ENCODE results near the gene XXYLT1.

The XXYLT1 gene

DNA sequence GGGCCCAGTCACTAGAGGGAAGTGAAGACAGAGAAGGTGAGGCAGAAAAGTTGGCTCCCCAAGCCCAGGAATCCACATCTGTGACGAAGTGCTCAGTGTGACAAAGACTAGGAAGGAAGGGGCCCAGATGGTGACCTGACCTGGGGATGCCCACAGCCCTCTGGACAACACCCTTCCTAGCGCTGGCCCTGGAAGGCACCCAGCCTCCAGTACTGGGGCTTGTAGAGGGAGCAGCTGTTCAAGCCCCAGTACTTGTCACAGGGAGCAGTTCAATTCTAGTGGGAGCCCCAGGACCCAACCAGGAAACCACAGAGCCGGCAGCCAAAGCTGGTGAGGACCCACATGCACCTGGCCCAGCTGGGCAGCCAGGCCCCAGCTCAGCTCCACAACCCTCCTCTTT is 190.8 kb downstream of the XXYLT1 start:
- DNase-seq (ENCODE audit: low read depth in 2 of 2) = no peak

DNA sequence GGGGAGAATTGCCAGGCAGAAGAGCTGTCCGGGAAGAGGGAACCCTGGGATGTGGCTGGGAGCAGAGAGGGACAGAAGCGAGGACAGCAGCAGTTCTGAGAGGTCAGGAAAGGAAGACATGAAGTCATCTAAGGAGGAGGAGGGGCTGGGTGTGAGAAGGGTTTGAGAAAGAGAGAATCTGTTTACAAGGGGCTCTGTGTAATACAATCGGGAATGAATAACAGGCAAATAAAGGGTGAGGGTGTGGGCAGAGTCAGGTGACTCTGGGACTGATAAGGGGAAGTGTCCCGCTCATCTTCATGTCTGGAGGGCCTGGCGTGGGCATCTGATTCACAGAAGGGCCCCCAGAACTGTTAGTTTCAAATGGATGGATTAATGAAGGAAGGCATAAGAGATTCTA is 191.3 kb downstream of the XXYLT1 start:
- no peak for DNase-seq (ENCODE audit: low read depth in 2 of 2)

DNA sequence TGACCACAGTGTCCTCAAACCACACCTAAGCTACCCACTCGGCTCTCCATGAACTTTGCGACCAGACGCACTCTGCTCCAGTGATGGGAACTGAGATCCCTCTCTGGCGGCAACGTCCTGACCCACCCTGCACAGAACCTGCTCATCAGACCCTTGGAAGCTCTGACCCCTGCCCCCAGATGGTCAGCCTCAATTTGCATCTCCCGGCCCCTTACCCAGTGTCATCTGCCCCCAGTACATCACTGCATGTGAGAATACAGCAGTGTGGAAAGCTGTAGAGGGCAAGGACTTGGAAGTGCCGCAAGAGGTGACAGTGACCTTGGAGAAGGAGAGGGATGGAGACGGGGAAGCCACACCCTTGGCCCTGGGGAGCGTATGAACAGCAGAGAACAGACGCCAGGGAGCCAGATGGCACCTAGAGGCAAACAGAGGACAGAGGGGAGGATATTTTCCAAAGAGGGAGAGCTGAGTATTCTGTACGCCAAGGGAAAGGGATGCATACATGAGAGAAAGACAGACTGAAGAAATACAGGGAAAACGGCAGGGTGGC is 192.0 kb downstream of the XXYLT1 start:
- DNase-seq (ENCODE audit: low read depth in 2 of 2) = no peak

DNA sequence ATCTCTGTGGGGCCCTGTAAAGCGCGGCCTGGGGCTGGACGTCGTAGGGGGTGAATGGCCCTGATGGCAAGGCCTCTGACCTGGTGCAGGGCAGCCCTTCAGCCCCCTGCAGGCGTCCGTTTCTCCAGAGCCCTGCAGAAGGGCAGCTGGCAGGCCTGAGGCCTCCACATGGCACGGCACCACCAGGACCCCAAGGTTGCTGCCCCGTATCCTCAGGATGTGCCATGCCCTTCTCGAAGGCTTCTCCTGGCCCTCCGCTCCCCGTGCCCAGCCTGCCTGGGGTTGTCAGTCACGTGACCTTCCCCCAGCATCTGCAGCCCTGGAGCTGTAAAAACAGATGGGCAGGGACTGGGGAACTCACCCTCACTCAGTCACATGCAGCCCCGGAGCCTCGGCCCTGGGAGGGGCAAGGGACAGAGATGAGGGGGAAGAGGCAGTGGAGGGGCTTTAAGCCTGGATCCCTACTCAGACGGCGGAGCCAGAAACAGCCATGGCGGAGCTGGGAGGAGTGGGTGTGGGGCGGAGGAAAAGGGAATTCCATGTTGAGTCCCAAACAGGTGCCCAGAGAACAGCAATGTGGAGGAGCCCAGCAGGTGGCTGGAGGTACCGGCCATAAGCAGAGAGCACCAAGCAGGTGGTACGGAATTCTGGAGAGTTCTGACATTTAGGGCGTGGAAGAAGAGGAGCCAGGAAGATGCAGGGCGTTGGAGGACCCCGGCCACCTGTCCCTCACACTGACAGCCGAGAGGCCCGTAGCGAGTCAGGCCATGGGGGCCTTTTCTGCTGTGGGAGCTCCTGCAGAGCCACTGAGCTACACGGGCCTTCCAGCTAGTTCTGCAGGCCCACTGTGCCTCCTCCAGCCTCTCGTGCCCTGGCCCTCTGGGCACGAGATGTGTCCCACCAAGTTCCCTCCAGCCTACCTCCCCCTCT is 193.1 kb downstream of the XXYLT1 start:
- DNase-seq (ENCODE audit: low read depth in 2 of 2) = no peak

DNA sequence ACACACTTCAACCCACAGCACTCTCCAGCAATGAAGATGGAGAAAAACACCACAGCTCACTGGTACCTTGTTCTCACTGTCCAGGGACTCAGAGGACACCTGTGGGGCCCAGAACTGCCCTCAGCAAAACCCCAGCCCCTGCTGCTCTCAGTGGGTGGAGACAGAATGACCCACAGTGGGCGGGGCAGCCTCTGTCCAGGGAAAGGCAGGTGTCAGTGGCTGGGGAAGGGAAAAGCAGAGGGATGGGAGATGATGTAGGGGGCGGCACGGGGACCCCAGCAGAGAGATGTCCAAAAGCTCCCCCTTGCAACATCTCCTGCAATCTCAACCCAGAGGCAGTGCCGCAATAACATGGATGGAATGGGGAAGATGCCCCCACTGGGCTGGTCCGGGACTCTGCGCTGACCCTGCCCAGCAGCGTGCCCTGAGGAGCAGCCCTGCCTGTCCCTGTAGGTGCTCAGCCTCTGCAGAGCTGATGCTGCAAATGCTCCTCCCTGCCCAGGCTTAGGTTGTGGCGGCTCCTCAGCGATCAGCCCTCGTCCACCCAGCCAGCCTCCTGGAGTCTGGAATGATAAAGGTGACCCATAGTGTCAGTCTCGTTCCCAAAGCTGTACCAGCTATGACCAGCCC is 193.9 kb downstream of the XXYLT1 start:
- no peak for DNase-seq (ENCODE audit: low read depth in 2 of 2)

DNA sequence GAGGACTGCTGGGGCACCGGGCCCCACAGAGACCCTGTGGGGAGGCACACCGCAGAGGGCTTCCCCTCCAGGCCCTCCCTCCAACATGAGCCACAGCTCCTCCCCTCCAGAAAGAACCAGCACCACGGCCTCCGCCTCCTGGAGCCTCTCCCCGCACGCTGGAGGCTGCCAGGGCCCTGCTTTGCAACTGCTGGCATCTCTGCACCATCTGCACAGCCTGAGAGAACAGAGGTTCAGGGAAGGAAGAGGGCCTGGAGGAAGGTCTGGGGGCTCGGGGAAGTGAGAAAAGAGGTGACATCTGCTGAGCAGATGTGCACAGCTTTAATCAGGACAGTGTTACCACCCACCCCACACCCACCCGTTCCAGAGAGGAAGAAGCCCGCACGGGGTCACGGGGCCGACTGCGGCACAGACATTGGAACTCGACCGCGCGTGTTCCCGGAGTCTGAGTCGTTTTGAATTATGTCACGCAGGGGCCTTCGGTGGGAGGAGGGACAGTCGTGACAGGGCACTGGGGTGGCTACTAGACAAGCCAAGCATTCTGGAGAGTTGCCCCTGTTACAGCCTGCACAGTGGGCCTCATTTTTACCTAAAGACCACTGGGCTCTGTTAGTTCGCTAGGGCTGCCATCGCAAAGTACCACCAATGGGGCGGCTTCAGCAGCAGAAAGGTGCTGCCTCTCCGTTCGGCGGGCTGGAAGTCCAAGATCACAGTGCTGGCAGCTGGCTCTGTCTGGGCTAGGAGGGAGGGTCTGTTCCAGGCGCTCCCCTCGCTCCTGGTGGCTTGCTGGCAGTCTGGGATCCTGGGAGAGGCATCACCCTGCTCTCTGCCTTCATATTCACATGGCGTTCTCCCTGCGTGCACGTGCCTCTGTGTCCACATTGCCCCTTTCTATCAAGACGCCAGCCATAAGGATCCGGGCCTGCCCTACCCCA is 194.8 kb downstream of the XXYLT1 start:
- DNase-seq (ENCODE audit: low read depth in 2 of 2) = no peak

DNA sequence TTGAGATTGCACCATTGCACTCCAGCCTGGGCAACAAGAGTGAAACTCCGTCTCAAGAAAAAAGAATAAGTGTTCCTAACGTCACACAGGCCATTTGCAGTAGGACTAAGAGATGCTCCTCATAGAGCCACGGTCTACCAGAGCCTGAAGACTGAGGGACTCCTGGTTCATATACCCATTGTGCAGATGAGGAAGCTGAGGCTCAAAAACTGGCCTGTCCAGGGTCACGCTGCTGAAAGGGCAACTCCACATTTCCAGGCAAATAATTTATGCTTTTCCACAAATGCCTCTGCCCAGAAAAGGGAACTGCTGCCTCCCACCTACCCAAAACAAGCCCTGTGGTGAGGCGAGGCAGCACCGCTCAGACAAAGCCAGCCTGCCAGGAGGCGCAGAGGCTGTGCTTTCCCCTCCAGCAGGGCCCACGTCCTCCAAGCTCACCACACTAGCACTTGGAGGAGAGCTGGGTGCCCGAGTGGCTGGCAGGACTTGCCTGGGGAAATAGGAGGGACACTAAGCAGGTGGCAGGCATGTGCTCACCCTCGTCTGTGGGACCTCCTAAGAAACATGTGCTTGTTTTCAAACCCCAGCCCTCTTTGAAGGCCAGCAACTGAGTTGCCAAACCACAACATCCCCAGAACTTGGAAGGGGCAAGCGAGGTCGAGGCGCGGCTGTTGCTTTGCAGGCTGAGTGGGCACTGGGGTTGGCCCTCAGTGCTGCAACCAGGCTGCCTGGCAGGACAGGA is 195.6 kb downstream of the XXYLT1 start:
- no peak for DNase-seq (ENCODE audit: low read depth in 2 of 2)

DNA sequence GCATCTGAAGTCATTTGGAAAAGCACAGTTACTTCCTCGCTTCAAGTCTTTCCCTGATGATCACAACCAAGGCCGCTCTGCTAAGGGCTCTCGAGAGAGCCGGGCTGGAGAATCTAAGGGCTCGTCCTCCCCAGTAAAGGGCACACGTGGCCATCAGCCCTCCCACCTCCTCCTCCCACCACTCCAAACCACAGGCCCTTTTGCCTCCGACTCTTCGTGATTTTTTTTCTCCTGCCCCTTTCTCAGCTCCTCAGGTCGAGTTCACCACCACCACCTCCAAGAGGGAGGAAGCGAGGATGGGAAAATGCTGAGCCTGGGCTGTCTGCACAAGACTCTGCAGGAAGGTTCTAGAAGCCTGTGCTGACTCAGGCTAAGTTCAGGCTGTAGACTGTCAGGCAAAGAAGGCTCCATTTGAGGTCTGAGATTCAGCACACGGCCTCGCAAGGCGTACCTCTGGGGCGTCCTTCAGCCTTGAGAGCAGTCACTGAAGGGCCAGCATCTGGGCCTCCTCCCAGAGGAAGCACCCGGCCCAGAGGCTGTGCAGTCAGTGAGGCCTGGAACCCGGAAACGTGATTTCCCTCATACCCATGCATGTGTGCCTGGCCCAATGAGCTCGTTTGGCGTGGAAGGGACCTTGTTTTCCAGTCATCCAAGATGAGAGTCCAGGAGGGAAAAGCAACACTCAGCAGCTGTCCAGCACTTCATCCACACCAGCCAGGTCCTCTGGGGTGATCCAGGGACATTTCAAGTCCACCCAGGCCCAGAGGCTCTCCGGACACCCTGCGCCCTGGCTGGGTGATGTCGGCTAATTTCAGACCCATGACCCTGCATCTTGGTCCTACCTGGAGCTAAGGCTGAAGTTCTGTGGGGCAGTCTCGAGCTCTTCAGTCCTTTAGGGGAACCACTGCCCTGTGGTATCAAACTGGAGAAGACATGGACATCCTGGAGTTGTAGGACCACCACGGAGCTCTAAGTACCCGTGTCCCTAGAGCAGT is 196.8 kb downstream of the XXYLT1 start:
- DNase-seq (ENCODE audit: low read depth in 2 of 2) = no peak

DNA sequence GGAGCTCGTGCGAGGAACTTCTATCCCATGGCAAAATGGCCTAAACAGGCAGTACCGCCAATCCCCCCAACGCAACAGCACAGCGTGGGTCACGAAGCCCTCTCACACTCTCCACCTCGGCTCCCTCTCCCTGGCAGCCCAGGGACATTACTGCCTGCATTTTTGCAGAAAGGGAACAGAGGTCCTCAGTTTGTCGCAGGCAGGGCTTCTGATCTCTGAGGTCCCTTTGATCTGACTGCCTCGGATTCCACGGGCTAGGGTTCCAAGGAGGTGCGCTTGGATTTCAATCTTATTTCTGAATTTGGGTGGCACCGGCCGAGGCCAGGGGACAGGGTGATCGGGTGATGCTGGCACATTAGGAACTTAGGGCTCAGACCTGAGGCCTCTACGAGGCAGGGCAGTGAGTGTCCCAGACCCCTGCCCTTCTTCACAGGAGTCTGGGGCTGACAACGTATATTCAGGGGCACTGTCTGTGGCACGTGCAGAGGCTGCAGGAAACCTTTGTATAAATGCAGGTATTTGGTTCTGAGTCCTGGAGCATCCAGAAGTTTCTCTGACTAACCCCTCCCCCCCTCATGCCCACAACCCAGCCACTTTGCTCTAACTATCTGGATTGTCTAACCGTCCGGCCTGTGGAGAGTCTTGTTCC is 197.9 kb downstream of the XXYLT1 start:
- DNase-seq (ENCODE audit: low read depth in 2 of 2) = no peak

DNA sequence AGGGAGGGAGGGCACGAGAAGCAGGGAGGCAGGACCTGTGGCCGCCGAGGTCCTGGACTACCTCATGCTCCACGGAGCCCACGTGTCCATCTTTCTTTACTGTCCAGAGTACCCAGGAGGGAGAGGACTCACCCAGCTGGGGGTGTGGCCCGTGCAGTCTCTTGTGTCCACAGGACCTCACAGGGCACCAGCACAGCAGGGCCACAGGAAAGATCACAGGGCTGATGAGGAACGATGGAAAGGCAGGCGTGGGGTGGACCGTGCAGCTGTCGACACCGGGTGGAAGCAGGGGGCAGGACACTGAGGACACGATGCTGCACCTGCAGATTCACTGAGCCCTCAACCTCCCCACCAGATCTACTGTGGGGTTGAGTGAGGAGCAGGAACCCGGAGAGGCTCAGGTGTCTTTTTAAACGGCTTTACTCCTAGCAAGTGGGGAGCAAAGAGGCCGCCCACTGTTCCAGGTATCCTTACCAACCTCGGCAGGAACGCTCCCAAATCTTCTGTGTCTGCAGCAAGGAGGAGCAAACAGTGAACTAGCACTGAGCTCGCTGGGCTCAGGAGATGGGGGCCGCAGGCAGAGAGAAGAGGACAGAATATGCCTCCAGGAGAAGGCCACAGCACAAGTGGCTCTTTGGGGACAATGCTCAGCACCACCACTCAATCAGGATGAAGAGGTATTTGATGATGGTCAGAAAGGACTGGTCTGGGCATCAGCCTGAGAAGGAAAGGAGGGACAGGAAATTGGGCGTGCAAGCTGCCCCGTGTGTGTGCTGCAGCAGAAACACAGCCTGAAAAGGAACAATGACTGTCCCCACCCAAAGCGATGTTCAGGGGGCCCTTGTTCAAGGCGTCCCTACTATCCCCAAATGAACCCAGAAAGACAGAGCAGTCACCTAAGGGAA is 198.8 kb downstream of the XXYLT1 start:
- DNase-seq (ENCODE audit: low read depth in 2 of 2) = no peak

DNA sequence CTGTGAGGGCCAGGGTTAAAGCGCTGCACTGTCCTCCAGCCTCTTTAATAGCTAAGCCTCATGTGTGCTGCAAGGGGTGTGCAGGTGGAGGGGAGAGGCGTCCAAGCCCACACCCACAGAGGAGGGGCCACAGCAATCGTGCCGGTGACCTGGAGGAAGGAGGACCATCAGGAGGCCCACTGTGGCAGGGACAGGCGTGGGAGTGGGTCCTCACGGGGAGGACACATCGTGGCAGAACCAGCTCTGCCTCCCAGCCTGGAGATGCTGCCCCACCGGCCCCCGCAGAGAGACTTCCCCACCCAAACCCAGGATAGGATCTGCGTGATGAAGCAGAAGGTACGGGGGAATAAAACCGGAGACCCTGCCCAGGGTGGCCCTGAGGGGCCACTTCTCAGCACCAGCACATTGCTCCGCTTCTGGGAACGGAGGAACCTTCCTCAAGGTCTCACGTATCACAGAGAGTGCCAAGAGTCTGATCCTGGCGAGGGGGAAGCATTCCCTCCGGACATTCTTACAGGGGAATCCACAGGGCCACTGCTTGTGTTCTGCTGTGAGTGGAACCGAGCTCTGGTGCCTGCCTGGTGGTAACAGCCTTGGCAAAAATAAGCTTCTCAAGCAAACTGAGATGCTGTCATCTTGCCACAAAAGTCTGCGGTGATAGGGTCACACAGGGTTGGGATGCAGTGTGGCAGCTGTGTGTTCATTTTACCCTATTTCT is 199.8 kb downstream of the XXYLT1 start:
- DNase-seq (ENCODE audit: low read depth in 2 of 2) = no peak

DNA sequence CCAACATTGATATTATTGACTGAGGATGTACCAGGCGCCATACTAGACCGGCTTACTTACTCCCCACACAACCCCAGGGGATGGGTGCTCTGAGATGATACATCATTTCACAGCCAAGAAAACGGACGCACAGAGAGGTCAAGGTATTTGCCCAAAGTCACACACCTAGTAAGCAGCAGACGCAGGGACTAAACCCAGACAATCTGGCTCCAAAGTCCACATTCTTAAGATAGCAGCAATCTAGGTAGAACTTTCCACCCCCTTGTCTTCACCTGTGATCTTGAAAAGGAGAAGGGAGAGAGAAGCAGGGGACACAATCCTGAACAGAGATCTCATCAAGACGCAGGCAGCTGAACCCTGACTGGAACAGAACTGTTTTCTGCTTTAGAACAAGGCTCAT is 200.6 kb downstream of the XXYLT1 start:
- no peak for DNase-seq (ENCODE audit: low read depth in 2 of 2)

DNA sequence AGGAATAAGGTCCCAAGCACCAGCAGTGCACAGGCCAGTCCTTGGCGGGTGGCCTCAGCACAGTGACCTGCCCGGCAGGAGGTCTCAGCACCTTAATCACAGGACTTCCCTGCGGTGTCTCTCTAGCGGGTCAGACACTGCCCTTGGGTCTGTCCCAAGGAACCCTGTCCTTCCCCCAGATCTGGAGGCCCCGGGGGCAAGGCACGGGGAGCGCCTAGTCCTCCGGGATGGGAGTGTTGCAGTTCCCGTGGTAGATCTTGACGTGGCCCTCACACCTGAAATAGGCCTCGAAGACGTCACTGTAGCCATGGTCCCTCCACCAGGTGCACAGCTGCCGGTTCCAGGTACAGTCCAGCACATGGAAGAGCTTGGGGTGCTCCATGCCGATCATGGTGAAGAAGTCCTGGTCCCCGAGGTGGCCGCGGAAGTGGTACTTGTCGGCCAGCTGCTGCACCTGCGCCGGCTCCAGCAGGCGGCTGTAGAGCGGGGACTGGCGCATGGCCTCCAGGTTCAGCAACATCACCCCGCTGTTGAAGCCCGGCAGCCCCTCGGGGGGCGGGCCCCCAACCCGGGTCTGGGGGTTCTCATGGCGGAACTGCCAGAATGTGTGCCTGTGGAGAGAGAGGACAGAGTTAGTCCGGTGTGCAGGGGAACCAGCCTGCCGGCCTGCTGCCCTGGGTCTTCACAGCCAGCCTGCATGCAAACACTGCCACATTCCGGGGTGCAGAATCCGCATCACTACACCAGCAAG is 201.3 kb downstream of the XXYLT1 start:
- DNase-seq (ENCODE audit: low read depth in 2 of 2) = no peak

DNA sequence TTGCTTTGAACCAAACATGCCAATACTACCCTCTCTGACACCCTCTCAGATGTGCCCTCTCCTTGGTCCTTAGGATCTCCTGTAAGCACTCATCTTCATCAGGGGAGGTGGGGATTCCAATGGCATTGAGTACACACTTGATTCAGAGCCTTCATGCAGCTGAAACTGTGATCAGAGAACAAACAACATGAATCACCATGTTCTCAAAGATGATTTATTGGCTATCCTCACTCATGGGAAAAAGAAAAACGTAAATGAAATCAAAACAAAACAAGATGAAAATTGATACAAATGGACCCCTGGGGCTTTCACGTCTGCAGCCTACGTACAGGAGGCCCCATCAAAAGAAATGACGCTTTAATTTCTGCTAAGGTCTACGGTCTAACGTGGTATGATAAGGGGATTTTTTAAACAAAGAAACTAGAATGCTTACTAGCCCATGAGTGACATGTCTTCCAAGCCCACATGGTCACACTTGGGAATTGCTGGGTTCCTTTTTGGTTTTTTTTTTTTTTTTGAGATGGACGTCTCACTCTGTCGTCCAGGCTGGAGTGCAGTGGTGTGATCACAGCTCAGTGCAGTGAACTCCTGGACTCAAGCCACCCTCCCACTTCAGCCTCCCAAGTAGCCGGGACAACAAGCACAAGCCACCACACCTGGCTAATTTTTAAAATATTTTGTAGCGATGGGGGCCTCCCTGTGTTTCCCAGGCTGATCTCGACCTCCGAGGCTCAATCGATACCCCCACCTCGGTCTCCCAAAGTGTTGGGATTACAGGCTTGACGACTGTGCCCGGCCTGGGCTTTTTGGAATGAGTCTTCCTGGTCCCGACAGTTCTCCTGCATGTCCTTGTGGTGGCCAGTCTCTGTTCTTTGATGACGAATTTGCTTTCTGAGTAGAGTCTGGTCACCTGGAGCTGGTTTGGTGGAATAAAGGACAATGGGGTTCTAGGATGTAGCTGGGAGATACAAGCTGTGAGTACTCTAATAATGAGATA is 202.6 kb downstream of the XXYLT1 start:
- DNase-seq (ENCODE audit: low read depth in 2 of 2) = no peak

DNA sequence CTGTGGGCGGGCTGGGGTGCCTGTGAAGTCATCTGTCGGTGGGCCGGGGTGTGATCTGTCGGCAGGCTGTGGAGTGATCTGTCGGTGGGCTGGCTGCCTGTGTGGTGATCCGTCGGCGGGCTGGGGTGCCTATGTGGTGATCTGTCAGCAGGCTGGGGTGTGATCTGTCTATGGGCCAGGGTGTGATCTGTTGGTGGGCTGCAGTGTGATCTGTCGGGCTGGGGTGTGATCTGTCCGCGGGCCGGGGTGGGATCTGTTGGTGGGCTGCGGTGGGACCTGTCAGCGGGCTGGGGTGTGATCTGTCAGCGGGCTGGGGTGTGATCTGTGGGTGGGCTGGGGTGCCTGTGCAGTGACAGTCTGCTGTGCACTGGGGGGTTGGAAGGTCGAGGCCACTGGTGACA is 204.5 kb downstream of the XXYLT1 start:
- DNase-seq (ENCODE audit: low read depth in 2 of 2) = no peak

DNA sequence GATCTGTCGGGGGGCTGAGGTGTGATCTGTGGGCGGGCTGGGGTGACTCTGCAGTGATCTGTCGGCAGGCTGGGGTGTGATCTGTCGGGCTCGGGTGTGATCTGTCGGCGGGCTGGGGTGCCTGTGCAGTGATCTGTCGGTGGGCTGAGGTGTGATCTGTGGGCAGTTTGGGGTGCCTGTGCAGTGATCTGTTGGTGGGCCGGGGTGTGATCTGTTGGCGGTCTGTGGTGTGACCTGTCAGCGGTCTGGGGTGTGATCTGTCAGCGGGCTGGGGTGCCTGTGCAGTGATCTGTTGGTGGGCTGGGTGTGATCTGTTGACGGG is 205.1 kb downstream of the XXYLT1 start:
- DNase-seq (ENCODE audit: low read depth in 2 of 2) = no peak

Measured in stimulated activated CD8-positive, alpha-beta memory T cell treated with anti-CD3 and anti-CD28 coated beads, Interleukin-7, amount 100 ng/mL, for 1 hour (primary cell).